HL-60 (cell line): ENCODE data around the gene PPM1A.

Source experiments
- DNase-seq, 2 experiments: peaks; one replicate each; pipeline ENCODE4 v3.0.0-alpha.2; 2010 to 2020; ENCODE audit warnings: low read depth in 1 of 2, low spot score in 1 of 2
- H3K27ac ChIP-seq: fragments of 250-450 bp; sonication (Bioruptor Pico); replicated peaks from 2 replicates; pipeline ENCODE4 v1.5.1; 2020; ENCODE audit warnings: mild to moderate bottlenecking, moderate library complexity
- H3K27me3 ChIP-seq: fragments of 250-450 bp; sonication (Bioruptor Pico); 2 replicates; pipeline ENCODE4 v1.5.1; 2021; ENCODE audit warnings: mild to moderate bottlenecking, moderate library complexity; ENCODE audit not compliant: insufficient read depth, poor library complexity, severe bottlenecking
- H3K4me3 ChIP-seq: replicated peaks from 2 replicates; pipeline ENCODE4 v1.5.1; 2011; ENCODE audit warnings: mild to moderate bottlenecking, control low read depth, low read length; ENCODE audit not compliant: insufficient read depth
- GABPA ChIP-seq: IDR thresholded peaks from 2 replicates; pipeline ENCODE4 v1.6.1; 2012; ENCODE audit warnings: low read depth
- POLR2AphosphoS5 ChIP-seq: IDR thresholded peaks from 2 replicates; pipeline ENCODE4 v1.6.1; 2012; ENCODE audit warnings: low read depth
- REST ChIP-seq: IDR thresholded peaks from 2 replicates; pipeline ENCODE4 v1.6.1; 2012; ENCODE audit warnings: low read depth; ENCODE audit not compliant: insufficient replicate concordance
- SPI1 ChIP-seq: IDR thresholded peaks from 2 replicates; pipeline ENCODE4 v1.6.1; 2012; ENCODE audit warnings: low read depth, mild to moderate bottlenecking, borderline replicate concordance
- TF ChIP-seq, protein P1 (sequence below): IDR thresholded peaks from one replicate; pipeline ENCODE4 v1.5.1; 2011; ENCODE audit warnings: low read length, control low read depth, inconsistent platforms; ENCODE audit not compliant: insufficient read depth

Gene PPM1A

GRCh38 chr14:60214003-60214402, 35.0 kb upstream of the PPM1A start:
- no peak overlapping the region for H3K4me3 ChIP-seq
- DNase-seq = no peak
- H3K27ac ChIP-seq = no peak overlapping the region
- H3K27me3 ChIP-seq = no peaks in the 10 kb centered on the region
- TF ChIP-seq SPI1 (no peak), REST (no peak), POLR2AphosphoS5 (no peak)

DNA sequence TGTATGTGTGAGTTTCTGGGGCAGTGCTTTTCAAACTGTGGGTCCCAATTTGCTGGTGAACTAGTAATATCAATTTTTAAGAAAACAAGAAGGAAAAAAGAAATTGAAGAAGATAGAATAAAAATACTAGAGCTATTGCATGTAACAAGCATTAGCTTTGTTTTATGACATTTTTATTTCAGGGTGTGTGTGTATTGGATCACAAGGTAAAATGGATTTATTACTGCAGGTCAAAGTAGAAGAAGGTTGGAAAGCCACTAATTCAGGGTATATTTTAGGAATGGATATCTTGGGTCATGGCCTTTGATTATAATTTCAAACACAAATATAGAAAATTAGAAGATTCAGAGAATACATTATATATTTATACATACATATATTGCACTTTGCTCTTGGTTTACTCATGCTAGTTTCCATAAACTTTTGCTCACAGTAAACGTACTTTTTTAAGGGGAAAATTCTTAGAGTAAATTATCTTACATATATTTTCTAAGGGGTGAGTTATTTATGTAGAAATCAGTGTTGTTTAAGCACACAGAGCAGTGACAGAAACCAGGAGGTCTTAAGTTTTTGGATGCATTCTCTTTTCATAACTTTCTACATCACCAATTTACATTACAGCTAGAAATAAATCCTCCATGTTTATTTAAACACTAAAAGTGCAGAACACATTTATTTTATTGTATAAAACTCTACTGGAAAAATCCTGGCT, 34.5 kb upstream of the PPM1A start:
- Histone ChIP-seq H3K27me3 (no peaks in the 10 kb centered on the region), H3K27ac (no peak overlapping the region), H3K4me3 (no peak overlapping the region)
- TF ChIP-seq POLR2AphosphoS5 = no peak
- no peak for TF ChIP-seq REST
- TF ChIP-seq, protein P1, sequence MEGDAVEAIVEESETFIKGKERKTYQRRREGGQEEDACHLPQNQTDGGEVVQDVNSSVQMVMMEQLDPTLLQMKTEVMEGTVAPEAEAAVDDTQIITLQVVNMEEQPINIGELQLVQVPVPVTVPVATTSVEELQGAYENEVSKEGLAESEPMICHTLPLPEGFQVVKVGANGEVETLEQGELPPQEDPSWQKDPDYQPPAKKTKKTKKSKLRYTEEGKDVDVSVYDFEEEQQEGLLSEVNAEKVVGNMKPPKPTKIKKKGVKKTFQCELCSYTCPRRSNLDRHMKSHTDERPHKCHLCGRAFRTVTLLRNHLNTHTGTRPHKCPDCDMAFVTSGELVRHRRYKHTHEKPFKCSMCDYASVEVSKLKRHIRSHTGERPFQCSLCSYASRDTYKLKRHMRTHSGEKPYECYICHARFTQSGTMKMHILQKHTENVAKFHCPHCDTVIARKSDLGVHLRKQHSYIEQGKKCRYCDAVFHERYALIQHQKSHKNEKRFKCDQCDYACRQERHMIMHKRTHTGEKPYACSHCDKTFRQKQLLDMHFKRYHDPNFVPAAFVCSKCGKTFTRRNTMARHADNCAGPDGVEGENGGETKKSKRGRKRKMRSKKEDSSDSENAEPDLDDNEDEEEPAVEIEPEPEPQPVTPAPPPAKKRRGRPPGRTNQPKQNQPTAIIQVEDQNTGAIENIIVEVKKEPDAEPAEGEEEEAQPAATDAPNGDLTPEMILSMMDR = no peak
- TF ChIP-seq GABPA = no peak
- TF ChIP-seq SPI1 = no peak
- no peak for DNase-seq

DNA sequence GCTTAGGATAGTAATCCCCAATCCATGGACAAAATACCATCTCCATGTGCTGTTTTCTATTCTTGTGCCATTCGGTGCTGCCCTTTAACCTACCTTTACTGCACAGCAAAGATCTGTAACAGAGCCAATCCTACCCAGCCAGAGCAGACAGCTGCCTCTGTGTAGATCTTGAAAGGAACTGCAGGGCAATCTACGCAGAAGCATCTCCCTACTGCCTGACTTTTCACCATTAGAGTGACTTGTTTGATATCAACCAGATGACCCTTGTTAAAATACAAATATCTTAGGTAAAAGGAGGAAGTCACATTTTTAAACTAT, 33.9 kb upstream of the PPM1A start:
- TF ChIP-seq POLR2AphosphoS5 (no peak), GABPA (no peak), SPI1 (no peak), REST (no peak)
- TF ChIP-seq, protein P1 = no peak
- no peaks in the 10 kb centered on the region for H3K27me3 ChIP-seq
- no peak overlapping the region for H3K27ac ChIP-seq
- no peak overlapping the region for H3K4me3 ChIP-seq
- no peak for DNase-seq
